Measurements from ENCODE around the gene ATAD1. TPM values are rescaled to one million over a fixed set of nuclear protein-coding genes. Genes with fewer than 3 reads are reported as not detected.

ATAD1 gene
- total RNA-seq, 2 donors from 2014 or later: 54.2 to 55.9 TPM

- H3K27me3 Mint-ChIP-seq (ENCODE audit: low read depth): no peaks in the 10 kb centered on the region
- ATAC-seq (replicated peaks in 1 of 2) (no peak), DNase-seq (no peak)
- H3K9me3 Mint-ChIP-seq: no peaks in the 10 kb centered on the region
- H3K4me3 Mint-ChIP-seq: no peak overlapping the region
- H3K36me3 Mint-ChIP-seq (ENCODE audit: insufficient read depth in 2 of 2): no peaks in the 10 kb centered on the region
- H3K4me1 Mint-ChIP-seq (ENCODE audit: low read depth): no peaks in the 10 kb centered on the region
- no peak overlapping the region for H3K27ac Mint-ChIP-seq
These were observed 111.3 kb downstream of the ATAD1 start for GRCh38 chr10:87706731-87707130.

- H3K4me3 Mint-ChIP-seq: no peak overlapping the region
- no peak overlapping the region for H3K27ac Mint-ChIP-seq
- no peak for ATAC-seq (replicated peaks in 1 of 2)
- no peaks in the 10 kb centered on the region for H3K27me3 Mint-ChIP-seq (ENCODE audit: low read depth)
- H3K9me3 Mint-ChIP-seq: no peaks in the 10 kb centered on the region
- DNase-seq: no peak
- H3K36me3 Mint-ChIP-seq (ENCODE audit: insufficient read depth in 2 of 2): no peaks in the 10 kb centered on the region
- H3K4me1 Mint-ChIP-seq (ENCODE audit: low read depth): no peaks in the 10 kb centered on the region
These were observed 112.7 kb downstream of the ATAD1 start for GRCh38 chr10:87705339-87705738.

GRCh38 chr10:87703771-87704170 is 114.3 kb downstream of the ATAD1 start:
- no peaks in the 10 kb centered on the region for H3K9me3 Mint-ChIP-seq
- peaks cover under 1% of the 10 kb centered on the region for H3K27me3 Mint-ChIP-seq (ENCODE audit: low read depth)
- no peaks in the 10 kb centered on the region for H3K36me3 Mint-ChIP-seq (ENCODE audit: insufficient read depth in 2 of 2)
- DNase-seq (no peak), ATAC-seq (replicated peaks in 1 of 2) (no peak)
- H3K27ac Mint-ChIP-seq: no peak overlapping the region
- no peak overlapping the region for H3K4me3 Mint-ChIP-seq
- H3K4me1 Mint-ChIP-seq (ENCODE audit: low read depth): no peaks in the 10 kb centered on the region

- Mint-ChIP-seq H3K4me3 (no peak overlapping the region), H3K9me3 (no peaks in the 10 kb centered on the region), H3K27ac (no peak overlapping the region), H3K4me1 (ENCODE audit: low read depth) (no peaks in the 10 kb centered on the region), H3K27me3 (ENCODE audit: low read depth) (peaks cover 9% of the 10 kb centered on the region), H3K36me3 (ENCODE audit: insufficient read depth in 2 of 2) (no peaks in the 10 kb centered on the region)
- DNase-seq: no peak
- no peak for ATAC-seq (replicated peaks in 1 of 2)
These were observed 115.1 kb downstream of the ATAD1 start for GRCh38 chr10:87702973-87703294.

GRCh38 chr10:87702260-87702972 is 115.6 kb downstream of the ATAD1 start:
- ATAC-seq (replicated peaks in 1 of 2): no peak
- no peak overlapping the region for H3K27ac Mint-ChIP-seq
- DNase-seq: no peak
- H3K4me1 Mint-ChIP-seq (ENCODE audit: low read depth): no peaks in the 10 kb centered on the region
- H3K4me3 Mint-ChIP-seq: no peak overlapping the region
- H3K36me3 Mint-ChIP-seq (ENCODE audit: insufficient read depth in 2 of 2): no peaks in the 10 kb centered on the region
- no peaks in the 10 kb centered on the region for H3K9me3 Mint-ChIP-seq
- H3K27me3 Mint-ChIP-seq (ENCODE audit: low read depth): peaks cover 10% of the 10 kb centered on the region

Other genes with a start within 250 kb of the ATAD1 start
- gene PAPSS2, start 158.3 kb downstream of the ATAD1 start, total RNA-seq: under 1 TPM; 0.53 to 0.69 TPM
- gene KLLN, start 45.3 kb upstream of the ATAD1 start, total RNA-seq: under 1 TPM; 0.22 to 0.46 TPM
- 10 to 100 TPM; 64.9 to 71.6 TPM for gene PTEN, start 45.4 kb upstream of the ATAD1 start, total RNA-seq